GM12892 (cell line): ENCODE measurements around the gene NUMA1.

Source experiments
- DNase-seq: peaks from one replicate; pipeline ENCODE4 v3.0.0; 2011; ENCODE audit not compliant: insufficient read length
- FAIRE-seq: peaks from 2 replicates; lab custom pipeline; 2011; peaks lifted over from hg19 to GRCh38; lab: Jason Lieb, UNC
- POLR2A ChIP-seq: IDR thresholded peaks from 2 replicates; pipeline ENCODE4 v1.6.1; 2011; ENCODE audit warnings: low read depth, low read length, control low read depth
- POLR2AphosphoS5 ChIP-seq: IDR thresholded peaks from 2 replicates; pipeline ENCODE4 v1.6.1; 2011; ENCODE audit warnings: low read depth, low read length, control low read depth
- TAF1 ChIP-seq: IDR thresholded peaks from 2 replicates; pipeline ENCODE4 v1.6.1; 2011; ENCODE audit warnings: low read depth, mild to moderate bottlenecking, control low read depth, low read length, borderline replicate concordance

Gene NUMA1

DNA sequence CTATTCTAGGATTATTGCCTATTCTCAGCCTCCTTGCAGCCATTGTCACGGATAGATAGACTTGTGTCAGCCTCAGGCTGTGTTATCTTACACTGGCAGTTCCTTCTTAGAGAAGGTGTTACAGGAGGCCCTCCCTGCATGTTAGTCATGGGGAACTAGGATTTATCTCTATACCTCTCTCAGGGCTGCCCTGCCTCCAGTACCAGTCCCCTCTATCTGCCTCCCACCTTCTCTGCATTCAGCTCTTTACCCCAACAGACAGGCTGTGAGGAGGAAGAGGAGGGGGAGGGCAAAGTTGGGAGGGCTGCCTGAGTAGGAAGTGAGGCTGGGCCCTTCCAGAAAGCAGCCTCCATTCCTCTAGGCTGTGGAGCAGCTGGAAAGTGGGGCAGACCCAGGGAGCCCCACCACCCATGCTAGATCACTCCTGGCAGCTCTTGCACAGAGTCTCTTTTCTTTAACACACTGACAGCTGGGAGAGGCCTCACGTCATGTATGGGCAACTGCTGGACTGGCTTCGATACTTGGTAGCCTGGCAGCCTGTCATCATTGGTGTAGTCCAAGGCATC is 84.5 kb downstream of the NUMA1 start:
- FAIRE-seq (no peak), DNase-seq (no peak)
- TF ChIP-seq TAF1 (no peak), POLR2A (no peak), POLR2AphosphoS5 (no peak)

GRCh38 chr11:71994786-71995185 is 85.6 kb downstream of the NUMA1 start:
- TF ChIP-seq POLR2AphosphoS5 (no peak), TAF1 (no peak), POLR2A (no peak)
- DNase-seq (no peak), FAIRE-seq (no peak)

DNA sequence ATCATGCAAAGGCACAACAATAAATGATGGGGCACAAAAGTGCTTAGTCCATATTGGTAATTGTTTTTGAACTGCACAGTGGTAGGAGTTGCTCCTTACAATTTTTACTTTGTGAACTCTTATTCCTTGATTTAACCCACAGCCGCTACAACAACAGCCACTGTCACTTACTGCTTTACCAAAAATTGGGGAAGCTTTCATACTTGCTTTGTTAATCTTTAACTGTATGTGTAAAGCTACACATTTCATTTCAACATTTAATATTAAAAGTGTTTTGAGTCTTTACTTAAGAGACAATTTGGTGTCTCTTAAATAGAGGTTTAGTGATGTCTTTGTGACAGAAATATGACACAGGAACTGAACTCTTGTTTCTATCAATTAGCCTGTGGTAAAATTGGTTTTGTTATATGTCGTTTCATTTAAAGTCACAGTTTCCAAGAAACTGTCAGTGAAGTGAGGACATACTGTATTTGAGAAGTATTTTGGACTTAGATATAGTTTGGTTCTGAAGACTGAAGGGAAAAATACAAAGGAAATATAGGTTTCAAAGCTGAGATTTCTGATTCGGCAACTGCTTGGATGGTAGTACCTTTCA is 88.1 kb downstream of the NUMA1 start:
- FAIRE-seq (no peak), DNase-seq (no peak)
- TF ChIP-seq TAF1 (no peak), POLR2A (no peak), POLR2AphosphoS5 (no peak)

GRCh38 chr11:71991494-71991893 is 88.8 kb downstream of the NUMA1 start:
- TF ChIP-seq POLR2AphosphoS5 (no peak), TAF1 (no peak), POLR2A (no peak)
- DNase-seq (no peak), FAIRE-seq (peak; percentile 79)

DNA sequence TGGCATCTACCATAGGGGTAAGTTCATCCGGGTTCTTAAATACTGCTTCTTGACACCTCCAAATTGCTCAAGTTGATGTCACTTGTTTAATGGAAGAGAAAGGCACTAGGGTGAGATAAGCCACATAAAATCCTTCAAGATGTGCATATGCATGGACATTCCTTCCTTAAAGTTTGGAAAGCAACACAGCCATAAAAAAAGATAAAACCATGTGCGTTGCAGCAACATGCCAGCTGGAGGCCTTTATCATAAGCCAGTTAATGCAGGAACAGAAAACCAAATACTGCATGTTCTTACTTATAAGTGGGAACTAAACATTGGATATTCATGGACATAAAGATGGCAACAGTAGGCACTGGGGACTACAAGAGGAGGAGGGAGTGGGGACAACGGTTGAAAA is 89.6 kb downstream of the NUMA1 start:
- FAIRE-seq, result no peak

DNA sequence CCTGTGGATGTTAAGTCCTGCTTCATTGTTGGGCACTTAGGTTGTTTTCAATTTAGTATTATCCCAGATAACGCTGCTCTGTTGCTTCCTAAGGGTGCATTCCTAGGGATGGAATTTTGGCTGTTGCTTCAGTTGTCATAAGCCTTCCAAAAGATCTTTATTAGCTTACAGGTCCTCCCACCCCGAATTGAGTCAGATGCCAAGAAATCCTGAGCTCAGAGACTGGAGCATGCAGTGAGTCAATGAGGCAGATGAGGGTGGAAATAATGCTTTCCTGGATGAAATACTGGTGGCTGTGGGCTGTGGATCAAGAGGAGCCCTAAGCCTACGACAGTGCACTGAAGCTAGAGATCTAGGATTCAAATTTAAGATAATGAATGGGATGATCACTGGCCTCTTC is 92.3 kb downstream of the NUMA1 start:
- TF ChIP-seq POLR2AphosphoS5, result no peak
- DNase-seq (no peak), FAIRE-seq (no peak)

More for the DNA sequence above, 89.6 kb downstream of the NUMA1 start:
- TF ChIP-seq POLR2AphosphoS5, result no peak
- TF ChIP-seq TAF1, result no peak
- TF ChIP-seq POLR2A, result no peak
- DNase-seq, result no peak

- DNase-seq, result no peak
- FAIRE-seq, result no peak
- TF ChIP-seq TAF1 (no peak), POLR2AphosphoS5 (no peak), POLR2A (no peak)
Measured at GRCh38 chr11:71987521-71987920, 92.8 kb downstream of the NUMA1 start.

- TF ChIP-seq POLR2AphosphoS5, result no peak
- no peak for TF ChIP-seq TAF1
- no peak for TF ChIP-seq POLR2A
- no peak for DNase-seq
- FAIRE-seq, result no peak
Measured at GRCh38 chr11:71986131-71986530, 94.2 kb downstream of the NUMA1 start.

DNA sequence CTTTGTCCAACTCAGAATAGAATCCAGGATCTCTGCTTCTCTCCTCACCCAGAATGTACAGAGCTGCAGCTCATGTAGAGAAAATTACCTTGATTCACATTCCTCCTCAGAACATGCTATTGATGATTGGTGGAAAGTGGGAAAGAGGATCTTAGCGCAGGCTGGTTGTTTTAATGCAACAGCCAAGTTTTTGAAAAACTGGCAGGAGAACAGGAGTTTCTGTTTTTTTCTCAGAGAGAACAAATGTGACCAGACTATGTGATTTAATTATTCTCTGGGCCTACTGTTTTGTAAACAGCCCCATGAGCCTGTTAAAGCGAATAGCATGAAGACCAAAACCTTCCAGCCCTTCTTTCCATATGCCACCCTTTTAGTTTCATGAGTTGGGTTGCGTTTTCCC is 100.7 kb downstream of the NUMA1 start:
- FAIRE-seq (no peak), DNase-seq (no peak)
- TF ChIP-seq TAF1 (no peak), POLR2A (no peak), POLR2AphosphoS5 (no peak)

- no peak for DNase-seq
- no peak for TF ChIP-seq TAF1
- no peak for TF ChIP-seq POLR2AphosphoS5
- TF ChIP-seq POLR2A, result no peak
- no peak for FAIRE-seq
Measured at GRCh38 chr11:71979094-71979493, 101.2 kb downstream of the NUMA1 start.

- TF ChIP-seq TAF1 (no peak), POLR2A (no peak), POLR2AphosphoS5 (no peak)
- DNase-seq (no peak), FAIRE-seq (peak; percentile 90)
Measured at GRCh38 chr11:71977743-71978418, 102.5 kb downstream of the NUMA1 start.

GRCh38 chr11:71977090-71977489 is 103.3 kb downstream of the NUMA1 start:
- DNase-seq (no peak), FAIRE-seq (peak; percentile 21)
- TF ChIP-seq POLR2A, result no peak
- no peak for TF ChIP-seq POLR2AphosphoS5
- no peak for TF ChIP-seq TAF1
